IPS DF 6.9 (cell line): ENCODE data around the gene ANKMY2.
"Not testable (repeated sequence)": the region's sequence is repeated elsewhere in the genome, so short reads cannot be mapped to it uniquely, and the experiment has no call there.

Source experiments
- DNase-seq: peaks from one replicate; pipeline ENCODE4 v3.0.0-alpha.2; 2013; ENCODE audit warnings: low read depth, low spot score
- H3K27ac ChIP-seq: one replicate; pipeline ENCODE4 v1.5.1; 2013; ENCODE audit warnings: low read length, control low read depth
- H3K27me3 ChIP-seq: 2 replicates; pipeline ENCODE4 v1.6.1; 2013; ENCODE audit warnings: mild to moderate bottlenecking, low read length; ENCODE audit not compliant: control insufficient read depth, insufficient read depth
- H3K36me3 ChIP-seq: 2 replicates; pipeline ENCODE4 v1.6.1; 2013; ENCODE audit warnings: low read length; ENCODE audit not compliant: control insufficient read depth, insufficient read depth
- H3K4me1 ChIP-seq: 2 replicates; pipeline ENCODE4 v1.6.1; 2013; ENCODE audit warnings: low read length; ENCODE audit not compliant: control insufficient read depth, insufficient read depth
- H3K4me3 ChIP-seq: 2 replicates; pipeline ENCODE4 v1.5.1; 2013; ENCODE audit warnings: mild to moderate bottlenecking, low read length
- H3K9me3 ChIP-seq: 2 replicates; pipeline ENCODE4 v1.6.1; 2013; ENCODE audit warnings: low read length, inconsistent platforms; ENCODE audit not compliant: control insufficient read depth, insufficient read depth
- WGBS: extraction: QIAGEN DNeasy Blood & Tissue Kit; methylation state at CpG from one replicate; pipeline ENCODE4 v1.1.7; 2013; ENCODE audit warnings: mixed read lengths, missing lambda C conversion rate; ENCODE audit not compliant: insufficient read length, insufficient coverage; 5-methylcytosine and 5-hydroxymethylcytosine counted together

ANKMY2 gene

DNA sequence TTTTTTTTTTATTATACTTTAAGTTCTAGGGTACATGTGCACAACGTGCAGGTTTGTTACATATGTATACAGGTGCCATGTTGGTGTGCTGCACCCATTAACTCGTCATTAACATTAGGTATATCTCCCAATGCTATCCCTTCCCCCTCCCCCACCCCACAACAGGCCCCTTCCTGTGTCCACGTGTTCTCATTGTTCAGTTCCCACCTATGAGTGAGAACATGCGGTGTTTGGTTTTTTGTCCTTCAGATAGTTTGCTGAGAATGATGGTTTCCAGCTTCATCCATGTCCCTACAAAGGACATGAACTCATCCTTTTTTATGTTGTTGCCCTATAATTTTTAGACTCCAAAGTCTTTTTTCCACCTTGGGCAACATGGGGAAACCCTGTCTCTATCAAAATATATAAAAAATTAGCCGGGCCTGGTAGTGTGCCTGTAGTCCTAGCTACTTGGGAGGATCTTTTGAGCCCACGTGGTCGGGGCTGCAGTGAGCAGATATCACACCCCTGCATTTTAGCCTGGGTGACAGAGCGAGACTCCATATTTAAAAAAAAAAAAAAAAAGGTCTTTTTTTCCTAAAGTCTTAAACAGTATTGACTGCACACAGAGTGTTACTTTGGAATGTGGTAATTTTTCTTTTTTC is 14.4 kb upstream of the ANKMY2 start:
- not testable (repeated sequence) for DNase-seq, H3K27ac ChIP-seq, H3K9me3 ChIP-seq, H3K36me3 ChIP-seq, H3K4me3 ChIP-seq, H3K27me3 ChIP-seq, H3K4me1 ChIP-seq
- no CpG with 5 or more reads among the region's 8 CpGs for WGBS

DNA sequence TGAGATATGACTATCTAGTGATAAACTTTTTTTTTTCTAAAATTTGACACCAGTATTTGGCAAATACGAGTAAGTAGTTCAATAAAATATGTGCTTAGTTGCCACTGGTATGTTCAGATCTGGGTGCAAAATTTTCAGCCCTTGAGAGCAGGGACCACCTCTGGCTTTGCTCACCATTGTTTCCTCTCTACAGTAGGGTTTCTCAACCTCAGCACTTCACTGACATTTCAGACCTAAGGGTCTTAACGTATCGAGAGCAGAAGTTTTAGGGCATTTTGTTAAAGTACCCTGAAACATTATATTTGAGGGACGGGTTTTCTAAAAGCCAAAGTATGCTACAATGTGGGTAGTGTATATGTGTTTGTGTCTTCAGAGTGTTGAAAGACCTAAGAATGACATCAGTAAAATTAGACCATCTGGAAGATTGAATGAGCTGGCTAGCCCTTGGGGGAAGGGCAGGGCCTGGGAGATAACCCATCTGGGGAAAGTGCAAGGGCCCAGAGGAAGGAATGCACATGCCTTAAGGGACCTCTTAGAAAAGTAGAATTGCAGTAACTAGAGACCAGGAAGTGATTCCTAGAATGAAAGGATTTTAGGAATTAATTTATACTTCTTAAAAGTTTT is 12.2 kb upstream of the ANKMY2 start:
- H3K9me3 ChIP-seq = no peaks in the 10 kb centered on the region
- H3K27ac ChIP-seq = no peak overlapping the region
- no peaks in the 10 kb centered on the region for H3K36me3 ChIP-seq
- H3K4me3 ChIP-seq = no peak overlapping the region
- H3K27me3 ChIP-seq = no peaks in the 10 kb centered on the region
- H3K4me1 ChIP-seq = peaks cover 1% of the 10 kb centered on the region; the same call in 1 of the 2 replicates
- no CpG with 5 or more reads among the region's 4 CpGs for WGBS
- peak; percentile 27 for DNase-seq

DNA sequence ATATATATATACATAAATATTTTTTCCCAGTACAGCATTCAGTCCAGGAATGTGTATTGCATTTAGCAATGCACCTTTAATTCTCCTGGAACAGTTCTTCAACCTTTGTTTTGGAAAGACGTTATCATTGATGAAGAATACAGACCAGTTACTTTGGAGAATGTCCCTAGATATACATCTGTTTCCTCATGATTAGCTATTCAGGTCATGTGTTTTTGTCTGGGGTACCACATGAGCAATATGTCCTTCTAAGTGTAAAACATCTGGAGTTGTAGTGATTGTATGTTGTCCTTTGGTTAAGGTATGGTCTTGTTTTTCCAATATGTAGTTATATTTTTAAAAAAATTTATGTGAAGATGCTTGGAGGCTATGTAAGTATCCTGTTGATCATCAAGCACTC is 10.6 kb upstream of the ANKMY2 start:
- no peaks in the 10 kb centered on the region for H3K36me3 ChIP-seq
- WGBS = no CpG with 5 or more reads among the region's 1 CpG
- H3K4me3 ChIP-seq = no peak overlapping the region
- peaks cover 1% of the 10 kb centered on the region; the same call in 1 of the 2 replicates for H3K4me1 ChIP-seq
- no peaks in the 10 kb centered on the region for H3K27me3 ChIP-seq
- no peak overlapping the region for H3K27ac ChIP-seq
- H3K9me3 ChIP-seq = no peaks in the 10 kb centered on the region
- DNase-seq = no peak

DNA sequence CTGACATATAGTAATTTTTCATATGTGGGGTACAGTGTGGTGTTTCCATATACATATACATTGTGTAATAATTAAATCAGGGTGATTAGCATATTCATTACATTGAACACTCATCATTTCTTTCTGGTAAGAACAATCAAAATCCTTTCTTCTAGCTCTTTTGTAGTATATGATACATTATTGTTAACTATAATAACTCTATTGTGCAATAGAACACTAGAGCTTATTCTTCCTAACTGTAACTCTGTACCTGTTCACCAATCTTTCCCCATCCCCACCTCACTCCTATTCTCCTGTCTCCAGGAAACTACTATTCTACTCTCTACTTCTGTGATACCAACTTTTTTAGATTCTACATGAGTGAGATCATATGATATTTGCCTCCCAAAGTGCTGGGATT is 9.8 kb upstream of the ANKMY2 start:
- Histone ChIP-seq H3K36me3 (no peaks in the 10 kb centered on the region), H3K27ac (no peak overlapping the region), H3K4me3 (no peak overlapping the region), H3K9me3 (no peaks in the 10 kb centered on the region), H3K4me1 (peaks cover 1% of the 10 kb centered on the region; the same call in 1 of the 2 replicates), H3K27me3 (no peaks in the 10 kb centered on the region)
- DNase-seq = no peak

DNA sequence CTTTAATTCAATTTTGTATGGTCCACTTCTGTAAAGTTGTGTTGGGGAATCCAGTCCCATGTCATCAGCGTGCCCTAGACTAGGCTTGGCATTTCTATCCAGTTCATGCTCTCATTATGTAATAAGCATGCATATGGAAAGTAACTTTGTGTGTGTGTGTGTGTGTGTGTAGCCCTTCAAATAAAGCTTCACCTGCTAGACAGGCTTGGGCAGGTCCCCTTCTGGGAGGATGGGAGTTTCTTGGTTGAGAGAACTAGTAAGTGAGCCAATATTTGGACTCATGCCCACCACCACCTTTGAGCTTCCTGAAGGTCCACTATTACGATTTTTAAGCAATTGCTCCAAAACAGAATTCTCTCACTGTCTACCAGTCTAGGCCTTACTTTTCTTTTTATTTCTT is 7.3 kb upstream of the ANKMY2 start:
- H3K27me3 ChIP-seq = no peaks in the 10 kb centered on the region
- H3K4me1 ChIP-seq = peaks cover 1% of the 10 kb centered on the region; the same call in 1 of the 2 replicates
- no peaks in the 10 kb centered on the region for H3K36me3 ChIP-seq
- WGBS = no CpG with 5 or more reads among the region's 2 CpGs
- H3K27ac ChIP-seq = no peak overlapping the region
- H3K4me3 ChIP-seq = no peak overlapping the region
- no peak for DNase-seq
- no peaks in the 10 kb centered on the region for H3K9me3 ChIP-seq

DNA sequence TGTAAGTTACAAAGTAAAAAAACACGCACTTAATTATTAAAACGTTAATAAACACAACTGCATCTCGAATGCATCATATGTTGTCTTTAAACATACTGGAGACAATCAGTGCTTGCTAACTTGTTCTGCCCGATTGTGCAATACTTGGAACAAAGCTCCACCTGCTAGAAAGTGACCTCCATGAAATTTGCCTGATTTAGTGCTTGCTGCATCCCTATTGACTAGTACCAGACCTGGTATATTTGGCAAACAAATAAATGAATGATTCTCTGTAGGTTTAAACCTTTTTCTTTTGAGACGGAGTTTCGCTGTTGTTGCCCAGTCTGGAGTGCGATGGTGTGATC is 6.7 kb upstream of the ANKMY2 start:
- 100% methylated on average over 3 of the region's 7 CpGs for WGBS
- no peaks in the 10 kb centered on the region for H3K4me1 ChIP-seq
- no peak overlapping the region for H3K4me3 ChIP-seq
- H3K27ac ChIP-seq = no peak overlapping the region
- H3K36me3 ChIP-seq = no peaks in the 10 kb centered on the region
- no peaks in the 10 kb centered on the region for H3K27me3 ChIP-seq
- no peak for DNase-seq
- H3K9me3 ChIP-seq = no peaks in the 10 kb centered on the region

DNA sequence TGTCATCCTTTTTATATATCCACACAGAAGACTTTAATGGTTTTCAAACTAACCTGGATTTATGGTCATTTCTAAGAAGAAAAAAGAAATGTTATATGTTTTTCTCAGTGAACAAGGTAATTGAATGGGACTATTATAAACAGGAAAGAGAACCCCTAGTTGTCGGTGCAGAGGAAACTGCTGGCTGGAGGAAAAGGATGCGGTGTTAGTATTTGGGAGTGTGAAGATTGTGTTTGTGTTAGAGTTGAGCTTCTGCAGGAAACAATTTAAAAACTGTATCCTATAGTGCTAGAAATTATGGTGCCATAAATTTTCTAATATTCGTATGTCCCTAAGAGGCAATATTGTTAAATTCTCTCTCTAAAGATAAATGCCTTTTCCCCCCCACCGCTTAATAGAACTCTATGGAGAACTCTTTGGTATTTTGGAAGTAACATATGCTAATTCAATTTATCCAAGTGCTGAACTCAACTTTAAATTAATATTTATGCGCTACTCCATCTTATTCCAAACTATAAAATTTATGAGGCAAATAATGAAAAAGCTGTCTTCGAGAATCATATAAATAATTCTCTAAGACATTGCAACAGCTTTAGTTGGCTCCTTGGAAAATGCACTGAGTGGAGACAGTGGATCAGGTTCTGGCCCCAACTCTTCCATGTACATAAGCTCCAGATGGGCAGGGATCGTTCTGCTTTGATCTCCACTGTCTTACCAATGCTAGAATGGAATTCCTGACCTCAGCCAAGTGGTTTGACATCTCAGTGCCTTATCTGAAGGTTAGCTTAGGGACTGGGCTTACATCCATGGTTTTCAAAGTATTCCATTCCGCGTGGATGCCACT is 6.1 kb upstream of the ANKMY2 start:
- 100% methylated on average over 2 of the region's 9 CpGs for WGBS
- DNase-seq = no peak
- Histone ChIP-seq H3K27ac (no peak overlapping the region), H3K36me3 (no peaks in the 10 kb centered on the region), H3K4me1 (no peaks in the 10 kb centered on the region), H3K9me3 (no peaks in the 10 kb centered on the region), H3K27me3 (no peaks in the 10 kb centered on the region), H3K4me3 (no peak overlapping the region)

DNA sequence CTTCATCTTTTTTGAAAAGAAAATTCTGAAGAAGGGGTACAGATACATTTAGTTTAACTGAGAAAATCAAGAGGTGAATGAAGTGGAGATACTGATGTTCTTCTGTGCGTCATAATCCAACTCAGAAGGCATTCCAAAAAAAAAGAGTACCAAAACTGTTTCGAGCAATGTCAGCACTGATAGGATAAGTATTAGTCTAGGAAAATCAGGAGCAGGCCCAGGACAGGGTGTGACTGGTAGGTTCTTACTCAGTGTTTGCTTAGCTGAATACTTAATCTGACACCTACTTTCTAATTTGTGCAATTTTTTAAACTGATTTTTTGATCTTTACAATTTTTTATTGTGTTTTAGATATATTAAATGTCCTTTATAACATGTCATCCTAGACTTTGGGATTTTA is 4.7 kb upstream of the ANKMY2 start:
- no peak for DNase-seq
- H3K36me3 ChIP-seq = no peaks in the 10 kb centered on the region
- H3K9me3 ChIP-seq = no peaks in the 10 kb centered on the region
- no peak overlapping the region for H3K27ac ChIP-seq
- H3K27me3 ChIP-seq = no peaks in the 10 kb centered on the region
- no peaks in the 10 kb centered on the region for H3K4me1 ChIP-seq
- no CpG with 5 or more reads among the region's 2 CpGs for WGBS
- H3K4me3 ChIP-seq = no peak overlapping the region

DNA sequence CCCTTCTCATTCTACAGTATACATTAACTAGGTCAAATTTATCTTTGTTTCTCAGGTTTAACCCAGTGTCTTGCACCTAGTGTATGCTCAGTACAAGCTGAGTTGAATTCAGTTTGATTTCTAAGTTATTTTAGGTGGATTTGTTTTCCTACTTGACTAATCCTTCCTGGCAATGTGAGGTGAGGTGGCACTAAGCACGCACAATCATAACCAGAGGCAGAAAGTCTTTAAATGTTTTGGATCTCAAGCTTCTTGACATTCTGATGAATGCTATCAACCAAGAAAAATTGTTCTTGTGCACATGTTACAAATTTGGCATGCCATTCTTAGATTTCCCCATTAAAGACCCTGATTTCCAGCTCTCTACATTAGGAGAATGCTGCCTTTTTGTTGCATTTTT is 3.6 kb upstream of the ANKMY2 start:
- Histone ChIP-seq H3K4me3 (no peak overlapping the region), H3K9me3 (no peaks in the 10 kb centered on the region), H3K4me1 (no peaks in the 10 kb centered on the region), H3K36me3 (no peaks in the 10 kb centered on the region), H3K27me3 (no peaks in the 10 kb centered on the region), H3K27ac (no peak overlapping the region)
- no peak for DNase-seq
- WGBS = no CpG with 5 or more reads among the region's 1 CpG

DNA sequence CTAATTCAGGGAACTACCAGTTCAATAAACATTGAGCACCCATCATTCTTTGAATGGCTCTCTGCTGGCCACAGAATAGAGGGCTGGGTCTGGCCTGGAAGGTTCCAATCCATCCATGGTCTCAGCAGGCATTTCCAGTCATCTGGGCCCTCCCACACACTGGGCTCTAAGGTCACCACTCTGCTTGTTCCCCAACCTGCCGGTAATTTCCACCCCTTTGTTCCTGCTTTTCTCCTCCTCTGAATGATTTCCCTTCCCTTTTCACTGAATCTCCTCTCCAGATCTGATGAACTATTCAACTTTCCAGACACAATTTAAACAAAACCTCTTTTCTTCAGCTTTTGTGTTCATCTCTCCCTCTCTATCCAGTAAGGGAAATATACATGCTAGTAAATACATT is 3.0 kb upstream of the ANKMY2 start:
- no peaks in the 10 kb centered on the region for H3K36me3 ChIP-seq
- no peak overlapping the region for H3K4me3 ChIP-seq
- WGBS = no CpG with 5 or more reads among the region's 1 CpG
- no peak overlapping the region for H3K27ac ChIP-seq
- H3K27me3 ChIP-seq = peaks cover 2% of the 10 kb centered on the region; the same call in 1 of the 2 replicates
- no peak for DNase-seq
- H3K4me1 ChIP-seq = no peaks in the 10 kb centered on the region
- H3K9me3 ChIP-seq = no peaks in the 10 kb centered on the region
